HG03571 (cell line): ENCODE results near the gene DDX51.

Source experiments
- ATAC-seq: cut with Tn5 transposase; IDR thresholded peaks from one replicate; pipeline ENCODE4 v1.9.1; 2021; ENCODE audit not compliant: unreplicated experiment

The DDX51 gene

DNA sequence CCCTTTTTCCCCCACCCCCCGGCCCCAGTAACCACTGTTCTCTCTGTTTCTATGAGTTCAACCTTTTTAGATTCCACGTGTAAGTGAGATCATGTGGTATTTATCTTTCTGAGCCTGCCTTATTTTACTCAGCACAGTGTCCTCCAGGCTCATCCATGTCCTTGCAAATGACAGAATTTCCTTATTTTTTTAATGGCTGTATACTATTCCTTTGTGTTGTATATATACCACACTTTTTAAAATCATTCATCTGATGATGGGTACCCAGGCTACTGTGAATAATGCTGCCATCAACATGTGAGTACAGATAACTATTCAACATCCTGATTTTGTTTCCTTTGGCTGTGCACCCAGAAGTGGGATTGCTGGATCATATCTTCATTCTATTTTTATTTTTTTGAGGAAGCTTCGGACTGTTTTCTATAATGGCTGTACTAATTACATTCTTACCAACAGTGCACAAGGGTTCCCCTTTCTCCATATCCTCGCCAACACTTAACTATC, 54.7 kb downstream of the DDX51 start:
- ATAC-seq = no peak
